Measurements from ENCODE around the gene DSC2. TPM values are rescaled to one million over a fixed set of nuclear protein-coding genes. Genes with fewer than 3 reads are reported as not detected.
"Not testable (repeated sequence)": the region's sequence is repeated elsewhere in the genome, so short reads cannot be mapped to it uniquely, and the experiment has no call there.

Gene DSC2
- total RNA-seq, 2 experiments from 2014 or later, result not detected

- no TSS peak for BruUV-seq (replicated peaks)
- no peak overlapping the region for H3K4me3 ChIP-seq (ENCODE audit: low read depth, low read length, poor library complexity, severe bottlenecking)
- ChIA-PET CTCF (ENCODE audit: unreplicated experiment) (no interaction called here), POLR2A (no interaction called here)
- H3K9me3 ChIP-seq (ENCODE audit: low read length), result no peaks in the 10 kb centered on the region
- no peak overlapping the region for H2AFZ ChIP-seq (ENCODE audit: low read length)
- no peak for DNase-seq (ENCODE audit: low spot score)
- intact Hi-C loops (cut with micrococcal nuclease; ENCODE audit: unreplicated experiment), result no loop called here
- TF ChIP-seq EZH2phosphoT487 (IDR thresholded peaks at IDR 0.05; ENCODE audit: borderline replicate concordance, low read depth, low read length) (no peak), CTCF (conservative IDR thresholded peaks at IDR 0.05; ENCODE audit: low read length) (no peak)
- H3K27ac ChIP-seq (ENCODE audit: low read depth, low read length, poor library complexity, severe bottlenecking), result no peak overlapping the region
- no peaks in the 10 kb centered on the region for H4K20me1 ChIP-seq (ENCODE audit: insufficient read depth, low read length)
- no peaks in the 10 kb centered on the region for H3K4me1 ChIP-seq (ENCODE audit: insufficient read depth, low read length, poor library complexity, severe bottlenecking)
- H3K4me2 ChIP-seq (ENCODE audit: low read length), result no peak overlapping the region
- H3K79me2 ChIP-seq (ENCODE audit: insufficient read depth, low read depth, low read length), result no peaks in the 10 kb centered on the region
- H3K36me3 ChIP-seq (ENCODE audit: insufficient read depth, low read length), result no peaks in the 10 kb centered on the region
- no peaks in the 10 kb centered on the region for H3K9me2 ChIP-seq (ENCODE audit: insufficient read depth, low read length)
Measured at GRCh38 chr18:31040686-31041270, 61.4 kb downstream of the DSC2 start.

- DNase-seq (ENCODE audit: low spot score), result no peak
- ChIA-PET CTCF (ENCODE audit: unreplicated experiment) (no interaction called here), POLR2A (no interaction called here)
- Histone ChIP-seq H2AFZ (ENCODE audit: low read length) (no peak overlapping the region), H3K27ac (ENCODE audit: low read depth, low read length, poor library complexity, severe bottlenecking) (no peak overlapping the region), H3K9me2 (ENCODE audit: insufficient read depth, low read length) (no peaks in the 10 kb centered on the region), H4K20me1 (ENCODE audit: insufficient read depth, low read length) (no peaks in the 10 kb centered on the region), H3K79me2 (ENCODE audit: insufficient read depth, low read depth, low read length) (no peaks in the 10 kb centered on the region), H3K4me1 (ENCODE audit: insufficient read depth, low read length, poor library complexity, severe bottlenecking) (no peaks in the 10 kb centered on the region), H3K36me3 (ENCODE audit: insufficient read depth, low read length) (no peaks in the 10 kb centered on the region), H3K9me3 (ENCODE audit: low read length) (no peaks in the 10 kb centered on the region), H3K4me3 (ENCODE audit: low read depth, low read length, poor library complexity, severe bottlenecking) (no peak overlapping the region), H3K4me2 (ENCODE audit: low read length) (no peak overlapping the region)
- no peak for TF ChIP-seq CTCF (conservative IDR thresholded peaks at IDR 0.05; ENCODE audit: low read length)
- TF ChIP-seq EZH2phosphoT487 (IDR thresholded peaks at IDR 0.05; ENCODE audit: borderline replicate concordance, low read depth, low read length), result no peak
- intact Hi-C loops (cut with micrococcal nuclease; ENCODE audit: unreplicated experiment), result no loop called here
- BruUV-seq (replicated peaks), result no TSS peak
Measured at GRCh38 chr18:31039426-31039825, 62.8 kb downstream of the DSC2 start.

- BruUV-seq (replicated peaks); H3K27ac ChIP-seq (ENCODE audit: low read depth, low read length, poor library complexity, severe bottlenecking); H3K79me2 ChIP-seq (ENCODE audit: insufficient read depth, low read depth, low read length); DNase-seq (ENCODE audit: low spot score); H3K4me3 ChIP-seq (ENCODE audit: low read depth, low read length, poor library complexity, severe bottlenecking); CTCF ChIA-PET (ENCODE audit: unreplicated experiment); H3K4me2 ChIP-seq (ENCODE audit: low read length); H2AFZ ChIP-seq (ENCODE audit: low read length); intact Hi-C loops (cut with micrococcal nuclease; ENCODE audit: unreplicated experiment); POLR2A ChIA-PET; H3K9me3 ChIP-seq (ENCODE audit: low read length); H3K4me1 ChIP-seq (ENCODE audit: insufficient read depth, low read length, poor library complexity, severe bottlenecking); H3K36me3 ChIP-seq (ENCODE audit: insufficient read depth, low read length); H4K20me1 ChIP-seq (ENCODE audit: insufficient read depth, low read length); H3K9me2 ChIP-seq (ENCODE audit: insufficient read depth, low read length): not testable (repeated sequence)
Measured at GRCh38 chr18:31037686-31038085, 64.5 kb downstream of the DSC2 start.

Data from OCI-LY7 (cell line).